Measurements from ENCODE around the gene PFKM. TPM values are rescaled to one million over a fixed set of nuclear protein-coding genes. Genes with fewer than 3 reads are reported as not detected.

PFKM gene
- total RNA-seq, 1 experiment from 2014 or later = 92.4 TPM

GRCh38 chr12:48121522-48121921 is 2.4 kb downstream of the PFKM start:
- H3K27me3 Mint-ChIP-seq (ENCODE audit: low read depth) = peaks cover 2% of the 10 kb centered on the region; the same call in 1 of the 2 replicates
- Histone ChIP-seq H2BK20ac (ENCODE audit: low read depth, low read length, poor library complexity, severe bottlenecking) (no peak overlapping the region), H2AFZ (ENCODE audit: low read length) (no peak overlapping the region), H4K8ac (replicated peaks; ENCODE audit: insufficient read length, low read depth, low read length) (no peak overlapping the region), H4K5ac (ENCODE audit: insufficient read length, low read depth, low read length) (no peak overlapping the region), H3K23me2 (ENCODE audit: insufficient read length, low read depth, low read length, poor library complexity, severe bottlenecking) (peaks cover 8% of the 10 kb centered on the region), H3K9ac (ENCODE audit: extremely low read depth, insufficient read length, low read length) (no peak overlapping the region), H3K27me3 (ENCODE audit: insufficient read depth, low read length) (no peaks in the 10 kb centered on the region), H3K4me2 (ENCODE audit: insufficient read depth, insufficient read length, low read length) (no peak overlapping the region), H3K23ac (ENCODE audit: insufficient read length, low read depth, low read length) (no peak overlapping the region), H3K4me1 (ENCODE audit: insufficient read depth, low read length) (no peaks in the 10 kb centered on the region; the same call in 1 of the 2 replicates), H2AK5ac (ENCODE audit: insufficient read length, low read length) (no peak overlapping the region), H3K27ac (ENCODE audit: insufficient read length, low read depth, low read length) (no peak overlapping the region), H4K20me1 (ENCODE audit: control insufficient read depth, insufficient read depth, insufficient read length) (no peaks in the 10 kb centered on the region), H3K79me2 (ENCODE audit: insufficient read depth, low read length) (peaks cover 6% of the 10 kb centered on the region; the same call in 1 of the 2 replicates), H3K18ac (ENCODE audit: insufficient read length, low read depth, low read length) (no peak overlapping the region), H2BK15ac (ENCODE audit: low read depth, low read length) (no peak overlapping the region), H3K79me1 (ENCODE audit: insufficient read depth, low read depth, low read length, poor library complexity, severe bottlenecking) (no peaks in the 10 kb centered on the region), H3K4ac (ENCODE audit: low read depth, low read length) (no peak overlapping the region), H2BK5ac (ENCODE audit: insufficient read length, low read length) (no peak overlapping the region), H3K14ac (ENCODE audit: insufficient read depth, low read length) (no peak overlapping the region), H3K9me3 (ENCODE audit: control insufficient read depth, low read depth, low read length) (no peaks in the 10 kb centered on the region), H3K56ac (ENCODE audit: insufficient read length, low read depth, low read length) (no peak overlapping the region), H2BK12ac (ENCODE audit: insufficient read length, low read depth, low read length) (no peak overlapping the region), H3T11ph (ENCODE audit: low read length) (no peak overlapping the region), H4K91ac (ENCODE audit: insufficient read length, low read depth, low read length) (no peak overlapping the region), H2BK120ac (ENCODE audit: low read depth, low read length, poor library complexity, severe bottlenecking) (no peak overlapping the region)
- no peaks in the 10 kb centered on the region for H3K9me3 Mint-ChIP-seq
- DNase-seq = no peak
- TF ChIP-seq CTCF (conservative IDR thresholded peaks at IDR 0.05) = no peak
- H3K27ac Mint-ChIP-seq = no peak overlapping the region
- WGBS (ENCODE audit: extremely low coverage, insufficient read length, low lambda C conversion rate) = no CpG with 5 or more reads among the region's 1 CpG
- H3K4me3 Mint-ChIP-seq = no peak overlapping the region
- peaks cover 4 to 34% (median 26%) of the 10 kb centered on the region in 3 experiments; a peak in 6 of 7 replicates for H3K36me3 Mint-ChIP-seq (ENCODE audit: insufficient read depth in 1 of 3, low read depth in 3 of 3)
- H3K4me1 Mint-ChIP-seq = peaks cover 21% of the 10 kb centered on the region in 2 experiments
